Heart right ventricle (tissue), 16 donors: ENCODE measurements around the gene CANT1. TPM values are rescaled to one million over a fixed set of nuclear protein-coding genes. Genes with fewer than 3 reads are reported as not detected.
"Not testable (repeated sequence)": the region's sequence is repeated elsewhere in the genome, so short reads cannot be mapped to it uniquely, and the experiment has no call there.

Experiments used
- ATAC-seq, 8 donors: fragments of 200-7000 bp; cut with Tn5 transposase; one replicate each; pipeline ENCODE4 v1.9.1; 2020; ENCODE audit warnings: mild to moderate bottlenecking in 8 of 8, moderate library complexity in 8 of 8, moderate number of reproducible peaks in 1 of 8
- DNase-seq, 2 donors: peaks; one replicate each; pipeline ENCODE4 v3.0.0-alpha.2; 2020
- H3K27ac ChIP-seq, 10 donors: fragments of 200-600 bp; sonication (generic) in 2 of 10; one replicate each; pipeline versions ENCODE4 v1.5.0 to v1.8.0; 2020 to 2022; ENCODE audit warnings: mild to moderate bottlenecking in 3 of 10
- H3K27me3 ChIP-seq, 7 donors: fragments of 200-600 bp; one replicate each; pipeline ENCODE4 v1.8.0; 2021 to 2022; ENCODE audit warnings: mild to moderate bottlenecking in 2 of 7
- H3K36me3 ChIP-seq, 9 donors: fragments of 200-600 bp; sonication (generic) in 1 of 9; one replicate each; pipeline versions ENCODE4 v1.5.0 to v1.8.0; 2020 to 2022; ENCODE audit warnings: mild to moderate bottlenecking in 2 of 9
- H3K4me1 ChIP-seq, 9 donors: fragments of 200-600 bp; sonication (generic) in 1 of 9; one replicate each; pipeline versions ENCODE4 v1.5.0 to v1.8.0; 2020 to 2022; ENCODE audit warnings: mild to moderate bottlenecking in 4 of 9
- H3K4me3 ChIP-seq, 10 donors: fragments of 200-600 bp; sonication (generic) in 2 of 10; one replicate each; pipeline versions ENCODE4 v1.5.0 to v1.8.0; 2020 to 2022; ENCODE audit warnings: mild to moderate bottlenecking in 7 of 10, moderate library complexity in 2 of 10
- H3K9me3 ChIP-seq, 11 donors: fragments of 200-600 bp in 10 of 11; sonication (generic) in 2 of 11; one replicate each; pipeline versions ENCODE4 v1.5.0 to v1.8.0; 2013 to 2022; ENCODE audit warnings: mild to moderate bottlenecking in 2 of 11, control low read depth in 1 of 11, moderate library complexity in 1 of 11
- WGBS, 2 donors: extraction: QIAGEN DNeasy Blood & Tissue Kit; methylation state at CpG; one replicate each; pipeline ENCODE4 v1.1.7; 2013; ENCODE audit warnings: inconsistent platforms in 1 of 2; 5-methylcytosine and 5-hydroxymethylcytosine counted together
- intact Hi-C, 10 donors: fragments of 100-400 bp; cut with DNase I; formaldehyde crosslinking; loops; one replicate each; pipeline versions ENCODE4 v1.11.1 to v1.14.2; 2022
- polyA plus RNA-seq, 2 donors: library from polyadenylated mRNA; stranded (reverse); fragments of 200-250 nt; gene quantifications; one replicate each; pipeline ENCODE4 v1.2.3, GENCODE V29; 2013
- total RNA-seq, 10 donors: library from RNA; stranded (reverse); fragmentation: NEBNext Ultra II Directional in 3 of 10; extraction: Animal tissue kit (Norgen Biotek cat#: 25700) in 3 of 10; gene quantifications; one replicate each; pipeline versions ENCODE4 v1.2.1 to v1.2.4, GENCODE V29; 2021 to 2023
- TF ChIP-seq, protein P1 (sequence below), 9 donors: fragments of 200-600 bp; sonication (generic) in 2 of 9; IDR thresholded peaks; one replicate each; pipeline versions ENCODE4 v1.5.0 to v1.8.0; 2021 to 2022; ENCODE audit warnings: antibody characterized with exemption in 9 of 9, mild to moderate bottlenecking in 5 of 9, moderate library complexity in 1 of 9
- donor health status: Arrhythmogenic right ventricular cardiomyopathy.
- donor health status: ischemic (EF 13 %, LVEDD 7.1; RV severe dilation, severe dysfunction).
- donor health status: healthy with polysubstance abuse.
- donor health status: DM: no; HTN: yes; CAD: no.
- donor health status: DM: no; HTN: no; CAD: no.
- donor health status: ischemic (EF 25% LVEDD 6.9; RV normal size, moderate dysfunction).
- donor health status: ischemic (EF 25% LVEDD 5.7; RV mildly dilated, moderate dysfunction).
- donor health status: healthy.
- donor health status: DM: yes; HTN: yes; CAD: no.
- donor health status: Ischemic cardiomyopathy.
- donor health status: ischemic (EF 35%, LVEDD 5.7; RV mildly dilated, moderate dysfunction).
- donor health status: nonischemic (EF 11% LVEDD 7.7; RV severe dilation, severe dysfunction).
- donor health status: DM: yes; HTN: yes; CAD: no.
- donor health status: PGD.
- donor health status: ischemic (EF 29% LVEDD 5.4; RV normal size, mild dysfunction).
- donor health status: nonischemic (EF 23%, LVEDD 6.1; RV moderate dilation, normal function).

Gene CANT1
- total and polyA plus RNA-seq, 12 donors, result 4.1 to 33.4 (median 23.8) TPM

DNA sequence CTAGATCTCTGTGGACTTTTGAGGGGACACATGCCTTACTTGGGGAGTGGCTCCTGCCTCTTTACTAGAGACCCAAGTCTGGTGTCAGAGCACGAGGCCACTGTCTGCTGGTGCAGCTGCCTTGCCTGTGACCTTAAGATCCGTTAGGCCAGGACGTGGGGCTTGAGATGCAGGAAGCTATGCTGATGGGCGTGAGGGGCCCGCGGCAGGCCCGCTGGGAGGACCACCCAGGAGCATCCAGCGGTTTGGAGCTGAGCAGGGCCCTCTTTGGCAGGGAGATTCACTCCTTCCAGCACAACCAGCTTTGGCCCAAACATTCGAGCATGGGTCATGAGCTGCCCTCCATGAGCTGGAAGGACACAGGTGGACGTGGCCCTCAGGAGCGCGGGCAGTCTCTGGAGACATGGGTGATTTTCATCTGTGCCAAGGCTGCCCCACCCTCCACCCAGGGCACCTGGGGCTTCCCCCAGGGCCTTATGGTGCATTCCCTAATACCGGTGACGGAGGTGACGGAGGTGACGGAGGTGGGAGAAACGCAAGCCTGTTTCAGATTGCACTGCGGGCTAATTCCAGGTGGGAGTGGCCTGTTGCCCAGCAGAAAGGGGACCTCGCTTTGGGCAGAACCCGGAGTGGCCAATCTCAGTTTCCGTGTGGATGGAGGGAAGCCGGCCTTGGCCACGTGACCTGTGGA is 42.5 kb downstream of the CANT1 start:
- no peak overlapping the region for H3K4me3 ChIP-seq
- H3K4me1 ChIP-seq, result peaks cover 0 to 18% (median 14%) of the 10 kb centered on the region in 9 donors
- no peak overlapping the region for H3K27ac ChIP-seq
- TF ChIP-seq, protein P1, sequence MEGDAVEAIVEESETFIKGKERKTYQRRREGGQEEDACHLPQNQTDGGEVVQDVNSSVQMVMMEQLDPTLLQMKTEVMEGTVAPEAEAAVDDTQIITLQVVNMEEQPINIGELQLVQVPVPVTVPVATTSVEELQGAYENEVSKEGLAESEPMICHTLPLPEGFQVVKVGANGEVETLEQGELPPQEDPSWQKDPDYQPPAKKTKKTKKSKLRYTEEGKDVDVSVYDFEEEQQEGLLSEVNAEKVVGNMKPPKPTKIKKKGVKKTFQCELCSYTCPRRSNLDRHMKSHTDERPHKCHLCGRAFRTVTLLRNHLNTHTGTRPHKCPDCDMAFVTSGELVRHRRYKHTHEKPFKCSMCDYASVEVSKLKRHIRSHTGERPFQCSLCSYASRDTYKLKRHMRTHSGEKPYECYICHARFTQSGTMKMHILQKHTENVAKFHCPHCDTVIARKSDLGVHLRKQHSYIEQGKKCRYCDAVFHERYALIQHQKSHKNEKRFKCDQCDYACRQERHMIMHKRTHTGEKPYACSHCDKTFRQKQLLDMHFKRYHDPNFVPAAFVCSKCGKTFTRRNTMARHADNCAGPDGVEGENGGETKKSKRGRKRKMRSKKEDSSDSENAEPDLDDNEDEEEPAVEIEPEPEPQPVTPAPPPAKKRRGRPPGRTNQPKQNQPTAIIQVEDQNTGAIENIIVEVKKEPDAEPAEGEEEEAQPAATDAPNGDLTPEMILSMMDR (IDR thresholded peaks at IDR 0.05), result no peak
- 82 to 86% methylated on average over 23 of the region's 23 CpGs for WGBS, 2 donors
- intact Hi-C loops, result loop anchor here in 1 of 10 donors (5.0 kb wide), 1 partner anchor 100 kb away; no protein-coding TSS in a partner anchor
- H3K9me3 ChIP-seq, result no peaks in the 10 kb centered on the region
- H3K27me3 ChIP-seq, result no peaks in the 10 kb centered on the region
- peaks cover 0 to 43% (median 0%) of the 10 kb centered on the region in 9 donors for H3K36me3 ChIP-seq
- DNase-seq, result no peak
- ATAC-seq, result no peak

DNA sequence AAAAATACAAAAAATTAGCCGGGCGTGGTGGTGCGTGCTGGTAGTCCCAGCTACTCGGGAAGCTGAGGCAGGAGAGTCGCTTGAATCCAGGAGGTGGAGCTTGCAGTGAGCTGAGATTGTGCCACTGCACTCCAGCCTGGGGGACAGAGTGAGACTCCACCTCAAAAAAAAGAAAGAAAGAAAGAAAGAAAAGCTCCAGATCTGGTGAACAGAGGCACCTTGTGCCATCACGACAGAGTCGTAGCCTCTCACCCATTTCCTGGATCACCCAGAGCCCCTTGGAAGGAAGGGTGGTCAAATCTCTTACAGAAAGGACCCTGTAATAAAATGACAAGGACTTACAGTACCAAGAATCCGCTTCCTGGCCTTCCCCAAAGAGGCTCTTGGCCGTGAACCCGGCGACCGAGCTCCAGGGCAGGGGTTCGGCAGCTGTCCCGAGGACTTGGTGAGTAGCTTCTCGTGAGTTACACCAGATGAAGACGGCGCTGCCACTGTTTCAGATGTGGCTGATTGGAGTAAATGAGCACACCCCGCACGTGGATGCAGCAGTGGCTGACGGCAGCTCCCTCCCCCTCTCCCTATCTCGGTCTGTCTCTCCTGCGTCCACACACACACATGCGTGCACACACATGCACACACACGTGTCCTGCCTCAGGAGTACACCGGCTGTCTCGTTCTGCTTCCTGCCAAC is 43.3 kb downstream of the CANT1 start:
- no peaks in the 10 kb centered on the region for H3K9me3 ChIP-seq
- no peak overlapping the region for H3K4me3 ChIP-seq
- peaks cover 0 to 40% (median 0%) of the 10 kb centered on the region in 9 donors for H3K36me3 ChIP-seq
- intact Hi-C loops, result loop anchor here in 1 of 10 donors (5.0 kb wide), 1 partner anchor 99 kb away; no protein-coding TSS in a partner anchor
- TF ChIP-seq, protein P1 (IDR thresholded peaks at IDR 0.05), result no peak
- H3K4me1 ChIP-seq, result peaks cover 0 to 13% (median 8%) of the 10 kb centered on the region in 9 donors
- ATAC-seq (peak in 4 of 8 donors; percentile 3 to 27 (median 20)), DNase-seq (no peak)
- 79 to 81% methylated on average over 26 of the region's 26 CpGs for WGBS, 2 donors
- no peak overlapping the region for H3K27ac ChIP-seq
- no peaks in the 10 kb centered on the region for H3K27me3 ChIP-seq

DNA sequence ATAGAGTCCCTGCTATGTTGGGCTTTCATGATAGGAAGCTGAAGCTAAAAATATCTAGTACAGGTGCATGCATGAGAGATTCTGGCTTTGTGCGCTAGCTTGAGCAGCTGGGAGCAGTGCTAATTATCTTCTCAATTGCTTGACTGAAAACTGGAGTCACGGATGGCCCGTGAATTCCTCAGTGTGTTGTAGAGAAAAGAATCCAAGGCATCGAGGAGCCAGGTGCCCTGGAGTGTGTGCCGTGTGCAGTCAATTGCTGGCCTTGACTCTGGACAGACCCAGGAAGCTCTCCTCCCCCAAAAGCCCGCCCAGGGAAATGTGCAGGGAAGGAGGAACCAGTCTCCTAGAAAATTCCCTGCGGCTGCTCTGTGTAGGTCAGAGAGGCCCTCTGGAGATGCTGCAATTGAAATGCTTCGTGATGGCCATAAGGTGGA is 44.1 kb downstream of the CANT1 start:
- DNase-seq, result no peak
- Histone ChIP-seq H3K27ac (no peak overlapping the region), H3K27me3 (no peaks in the 10 kb centered on the region), H3K36me3 (peaks cover 0 to 39% (median 0%) of the 10 kb centered on the region in 9 donors), H3K4me1 (peaks cover 0 to 13% (median 4%) of the 10 kb centered on the region in 9 donors), H3K9me3 (no peaks in the 10 kb centered on the region), H3K4me3 (no peak overlapping the region)
- 72 to 77% methylated on average over 8 of the region's 8 CpGs for WGBS, 2 donors
- no peak for ATAC-seq
- TF ChIP-seq, protein P1 (IDR thresholded peaks at IDR 0.05), result no peak
- intact Hi-C loops, result loop anchor here in 1 of 10 donors (5.0 kb wide), 1 partner anchor 98 kb away; no protein-coding TSS in a partner anchor

DNA sequence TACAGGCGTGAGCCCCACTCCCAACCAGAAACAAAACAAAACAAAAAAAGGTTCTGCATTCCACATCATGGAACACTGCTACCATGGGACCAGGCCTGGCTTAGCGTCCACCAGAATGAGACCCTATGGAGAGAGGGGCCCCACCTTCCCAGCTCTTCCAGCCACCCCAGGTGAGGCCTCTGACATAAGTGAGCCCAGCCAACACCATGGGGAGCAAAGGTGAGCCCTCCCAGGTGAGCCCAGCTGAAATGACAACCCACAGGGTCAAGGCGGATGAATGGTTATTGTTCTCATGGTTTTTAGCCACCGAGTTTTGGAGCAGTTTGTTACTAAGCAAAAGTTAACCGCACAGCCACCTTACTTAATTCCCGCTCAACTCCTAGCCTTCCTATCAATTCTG is 46.2 kb downstream of the CANT1 start:
- DNase-seq (no peak), ATAC-seq (no peak)
- Histone ChIP-seq H3K36me3 (peaks cover 0 to 18% (median 0%) of the 10 kb centered on the region in 9 donors), H3K27me3 (no peaks in the 10 kb centered on the region), H3K4me1 (peaks cover 0 to 13% (median 0%) of the 10 kb centered on the region in 9 donors), H3K9me3 (no peaks in the 10 kb centered on the region), H3K4me3 (no peak overlapping the region), H3K27ac (no peak overlapping the region)
- intact Hi-C loops, result no loop called here
- TF ChIP-seq, protein P1 (IDR thresholded peaks at IDR 0.05), result no peak
- WGBS, 2 donors, result 94 to 97% methylated on average over 6 of the region's 6 CpGs

DNA sequence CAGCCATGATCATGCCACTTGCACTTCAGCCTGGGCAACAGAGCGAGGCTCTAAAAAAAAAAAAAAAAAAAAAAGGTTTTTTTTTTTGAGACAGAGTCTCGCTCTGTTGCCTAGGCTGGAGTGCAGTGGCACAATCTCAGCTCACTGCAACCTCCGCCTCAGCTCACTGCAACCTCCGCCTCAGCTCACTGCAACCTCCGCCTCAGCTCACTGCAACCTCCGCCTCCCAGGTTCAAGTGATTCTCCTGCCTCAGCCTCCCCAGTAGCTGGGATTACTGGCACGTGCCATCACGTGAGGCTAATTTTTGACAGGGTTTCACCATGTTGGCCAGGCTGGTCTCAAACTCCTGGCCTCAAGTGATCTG is 46.6 kb downstream of the CANT1 start:
- intact Hi-C loops, DNase-seq, H3K4me3 ChIP-seq, H3K27ac ChIP-seq, H3K27me3 ChIP-seq, ATAC-seq, H3K9me3 ChIP-seq: not testable (repeated sequence)
- Histone ChIP-seq H3K36me3 (peaks cover 0 to 14% (median 0%) of the 10 kb centered on the region in 9 donors), H3K4me1 (peaks cover 0 to 13% (median 0%) of the 10 kb centered on the region in 9 donors)
- 94 to 97% methylated on average over 7 to 8 of the region's 8 CpGs for WGBS, 2 donors
